AG08395 (cell line): Measurements from ENCODE around the gene MYRIP.
"Not testable (repeated sequence)": the region's sequence is repeated elsewhere in the genome, so short reads cannot be mapped to it uniquely, and the experiment has no call there.

Experiments used
- DNase-seq: peaks from one replicate; pipeline ENCODE4 v3.0.0; 2012; ENCODE audit warnings: mixed read lengths, low spot score

The MYRIP gene

GRCh38 chr3:39809181-39809994, at the start of gene MYRIP:
Gene MYRIP, plus strand, starts transcription at chr3:39809609. Its CDS starts 91,208 bp downstream, at chr3:39900817.
- no peak for DNase-seq

- DNase-seq: no peak
These were observed 49.1 kb upstream of the MYRIP start for GRCh38 chr3:39760325-39760724.

GRCh38 chr3:39762537-39763070, 46.8 kb upstream of the MYRIP start:
- DNase-seq: no peak

GRCh38 chr3:39763390-39763789, 46.0 kb upstream of the MYRIP start:
- no peak for DNase-seq

GRCh38 chr3:39765575-39765974, 43.8 kb upstream of the MYRIP start:
- no peak for DNase-seq

- DNase-seq: no peak
These were observed 43.0 kb upstream of the MYRIP start for GRCh38 chr3:39766433-39766832.

GRCh38 chr3:39766909-39767308, 42.5 kb upstream of the MYRIP start:
- DNase-seq: not testable (repeated sequence)

GRCh38 chr3:39778168-39778567, 31.2 kb upstream of the MYRIP start:
- DNase-seq: not testable (repeated sequence)

GRCh38 chr3:39779511-39780230, 29.7 kb upstream of the MYRIP start:
- DNase-seq: no peak

- DNase-seq: no peak
These were observed 29.1 kb upstream of the MYRIP start for GRCh38 chr3:39780352-39780751.

- no peak for DNase-seq
These were observed 28.4 kb upstream of the MYRIP start for GRCh38 chr3:39781025-39781424.

GRCh38 chr3:39781632-39782031, 27.8 kb upstream of the MYRIP start:
- DNase-seq: no peak

- no peak for DNase-seq
These were observed 25.7 kb upstream of the MYRIP start for GRCh38 chr3:39783680-39784079.

- DNase-seq: no peak
These were observed 24.5 kb upstream of the MYRIP start for GRCh38 chr3:39784922-39785321.

- DNase-seq: no peak
These were observed 21.1 kb upstream of the MYRIP start for GRCh38 chr3:39788128-39788883.

GRCh38 chr3:39791603-39792002, 17.8 kb upstream of the MYRIP start:
- no peak for DNase-seq

- no peak for DNase-seq
These were observed 14.5 kb upstream of the MYRIP start for GRCh38 chr3:39794880-39795279.

- DNase-seq: no peak
These were observed 8.2 kb upstream of the MYRIP start for GRCh38 chr3:39801216-39801615.

GRCh38 chr3:39802486-39802885, 6.9 kb upstream of the MYRIP start:
- DNase-seq: not testable (repeated sequence)

- no peak for DNase-seq
These were observed 5.5 kb upstream of the MYRIP start for GRCh38 chr3:39803956-39804355.

- no peak for DNase-seq
These were observed 4.5 kb upstream of the MYRIP start for GRCh38 chr3:39804951-39805350.

- no peak for DNase-seq
These were observed 3.8 kb upstream of the MYRIP start for GRCh38 chr3:39805650-39806049.
